HEK293 (cell line): ENCODE data around the gene PILRA.

Source experiments
- CTCF ChIA-PET: fragments of 350-600 bp; formaldehyde crosslinking; extraction: SDS; loops from one replicate; lab custom pipeline; 2021; ENCODE audit warnings: antibody characterized with exemption; lab: Yijun Ruan, JAX
- POLR2A ChIA-PET: fragments of 300-600 bp; formaldehyde crosslinking; extraction: SDS; loops from one replicate; lab custom pipeline; 2020; ENCODE audit warnings: antibody characterized with exemption, inconsistent platforms; lab: Yijun Ruan, JAX
- H3K27ac ChIP-seq: fragments of 200-500 bp; sonication (Bioruptor generic); 2 replicates; pipeline ENCODE4 v1.5.1; 2014; ENCODE audit warnings: low read depth, low read length, control low read depth, inconsistent platforms; ENCODE audit errors: extremely low read depth
- H3K36me3 ChIP-seq, 2 experiments: fragments of 200-500 bp in 1 of 2; sonication (Bioruptor generic) in 1 of 2; 1 replicate in 1 of 2; 2 replicates in 1 of 2; pipeline ENCODE4 v1.5.1; 2014 to 2017; ENCODE audit warnings: inconsistent platforms in 2 of 2, low read length in 2 of 2; ENCODE audit not compliant: control insufficient read depth in 2 of 2, insufficient read depth in 1 of 2
- H3K4me1 ChIP-seq: fragments of 200-500 bp; sonication (Bioruptor generic); 2 replicates; pipeline ENCODE4 v1.5.1; 2014; ENCODE audit warnings: mild to moderate bottlenecking, low read length, inconsistent platforms; ENCODE audit not compliant: control insufficient read depth, insufficient read depth
- H3K4me3 ChIP-seq: 2 replicates; pipeline ENCODE4 v1.5.1; 2011; ENCODE audit warnings: low read depth, mild to moderate bottlenecking, control low read depth, low read length, moderate library complexity
- H3K9me3 ChIP-seq: fragments of 200-500 bp; sonication (Bioruptor generic); 2 replicates; pipeline ENCODE4 v1.5.1; 2014; ENCODE audit warnings: low read depth, low read length, inconsistent platforms; ENCODE audit not compliant: control insufficient read depth, insufficient read depth
- KLF1 ChIP-seq: fragments of 450-650 bp; formaldehyde crosslinking; IDR thresholded peaks from 2 replicates; pipeline ENCODE4 v1.5.1; 2016; ENCODE audit warnings: missing biosample characterization, missing genetic modification characterization
- PRDM1 ChIP-seq: fragments of 450-650 bp; formaldehyde crosslinking; IDR thresholded peaks from 2 replicates; pipeline ENCODE4; 2016; ENCODE audit warnings: missing biosample characterization, missing genetic modification characterization
- PRDM2 ChIP-seq: fragments of 450-650 bp; formaldehyde crosslinking; IDR thresholded peaks from 2 replicates; pipeline ENCODE4 v1.5.1; 2016; ENCODE audit warnings: missing biosample characterization, missing genetic modification characterization, borderline replicate concordance
- ZBTB17 ChIP-seq: fragments of 450-650 bp; formaldehyde crosslinking; IDR thresholded peaks from 2 replicates; pipeline ENCODE4 v1.5.1; 2016; ENCODE audit warnings: missing biosample characterization, missing genetic modification characterization
- ZNF292 ChIP-seq: fragments of 450-650 bp; formaldehyde crosslinking; IDR thresholded peaks from 2 replicates; pipeline ENCODE4 v1.5.1; 2016; ENCODE audit warnings: low read depth, missing biosample characterization, missing genetic modification characterization, borderline replicate concordance
- ZNF341 ChIP-seq: fragments of 450-650 bp; formaldehyde crosslinking; IDR thresholded peaks from 2 replicates; pipeline ENCODE4; 2016; ENCODE audit warnings: low read depth, missing biosample characterization, missing genetic modification characterization
- ZNF707 ChIP-seq: fragments of 450-650 bp; formaldehyde crosslinking; IDR thresholded peaks from 2 replicates; pipeline ENCODE4 v1.5.1; 2016; ENCODE audit warnings: missing biosample characterization, missing genetic modification characterization
- ZNF76 ChIP-seq: fragments of 450-650 bp; formaldehyde crosslinking; IDR thresholded peaks from 2 replicates; pipeline ENCODE4; 2016; ENCODE audit warnings: low read depth, missing biosample characterization, missing genetic modification characterization, borderline replicate concordance
- TF ChIP-seq, protein P1 (sequence below): fragments of 450-650 bp; formaldehyde crosslinking; IDR thresholded peaks from 2 replicates; pipeline ENCODE4 v1.5.1; 2016; ENCODE audit warnings: missing biosample characterization, missing genetic modification characterization
- TF ChIP-seq, protein P2 (sequence below): fragments of 450-650 bp; formaldehyde crosslinking; IDR thresholded peaks from 2 replicates; pipeline ENCODE4 v1.5.1; 2016; ENCODE audit warnings: missing biosample characterization, missing genetic modification characterization
- TF ChIP-seq, protein P3 (sequence below): fragments of 450-650 bp; formaldehyde crosslinking; IDR thresholded peaks from 2 replicates; pipeline ENCODE4 v1.5.1; 2016; ENCODE audit warnings: missing biosample characterization, missing genetic modification characterization

Gene PILRA

DNA sequence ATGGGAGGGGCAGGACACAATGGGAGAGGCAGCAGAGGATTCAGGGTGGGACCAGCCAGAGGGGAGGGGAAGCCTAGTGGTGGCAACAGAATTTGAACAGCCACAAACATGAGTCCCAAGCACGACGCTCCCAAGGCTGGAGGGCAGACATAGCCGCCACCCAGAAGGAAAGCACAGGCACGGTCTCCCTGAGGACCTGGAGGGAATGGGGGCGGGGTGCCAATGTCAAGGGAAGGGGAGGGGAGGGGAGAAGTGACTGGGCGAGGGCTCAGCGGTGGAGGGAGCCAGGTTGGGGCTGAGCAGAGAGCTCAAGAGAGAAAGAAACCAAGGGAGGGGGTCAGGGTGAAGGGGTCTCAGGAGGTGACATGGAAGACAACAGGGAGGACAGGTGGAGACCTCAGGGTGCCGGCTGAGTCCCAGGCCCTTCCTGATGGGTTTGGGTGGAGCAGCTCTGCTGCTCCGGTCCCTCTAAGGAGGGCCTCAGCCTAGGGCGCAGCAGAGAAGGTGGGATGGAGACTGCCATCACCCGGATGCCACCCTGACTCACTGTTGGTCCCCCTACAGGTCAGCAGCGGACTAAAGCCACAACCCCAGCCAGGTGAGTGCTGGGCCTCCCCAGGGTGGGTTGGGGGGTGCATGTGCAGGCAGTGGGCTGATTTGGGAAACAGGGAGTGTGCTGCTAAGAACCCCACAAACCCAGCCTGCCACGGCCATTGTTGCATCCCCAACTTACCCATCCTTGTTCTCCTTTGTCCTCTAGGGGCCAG, 24.2 kb downstream of the PILRA start:
- no peaks in the 10 kb centered on the region for H3K36me3 ChIP-seq
- H3K27ac ChIP-seq, result no peak overlapping the region
- no peak overlapping the region for H3K4me3 ChIP-seq
- no peaks in the 10 kb centered on the region for H3K4me1 ChIP-seq
- POLR2A ChIA-PET, result no interaction called here
- CTCF ChIA-PET, result interaction anchor here (0.9 to 3.7 kb wide), 2 partner anchors 10 to 22 kb away, joined by 3 to 13 read pairs; no protein-coding TSS in a partner anchor
- H3K9me3 ChIP-seq, result no peaks in the 10 kb centered on the region
- TF ChIP-seq PRDM2 (tag by site-specific recombination), result no peak
- TF ChIP-seq, protein P1, sequence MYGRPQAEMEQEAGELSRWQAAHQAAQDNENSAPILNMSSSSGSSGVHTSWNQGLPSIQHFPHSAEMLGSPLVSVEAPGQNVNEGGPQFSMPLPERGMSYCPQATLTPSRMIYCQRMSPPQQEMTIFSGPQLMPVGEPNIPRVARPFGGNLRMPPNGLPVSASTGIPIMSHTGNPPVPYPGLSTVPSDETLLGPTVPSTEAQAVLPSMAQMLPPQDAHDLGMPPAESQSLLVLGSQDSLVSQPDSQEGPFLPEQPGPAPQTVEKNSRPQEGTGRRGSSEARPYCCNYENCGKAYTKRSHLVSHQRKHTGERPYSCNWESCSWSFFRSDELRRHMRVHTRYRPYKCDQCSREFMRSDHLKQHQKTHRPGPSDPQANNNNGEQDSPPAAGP (tag by site-specific recombination), result 0 out of 2 replicates have a peak, but pooled peaks have one; percentile 26
- no peak for TF ChIP-seq ZNF76 (tag by site-specific recombination)
- peak; percentile 71; the same call in 1 of the 2 replicates for TF ChIP-seq KLF1 (tag by site-specific recombination)
- TF ChIP-seq ZNF707, result no peak
- TF ChIP-seq, protein P2, sequence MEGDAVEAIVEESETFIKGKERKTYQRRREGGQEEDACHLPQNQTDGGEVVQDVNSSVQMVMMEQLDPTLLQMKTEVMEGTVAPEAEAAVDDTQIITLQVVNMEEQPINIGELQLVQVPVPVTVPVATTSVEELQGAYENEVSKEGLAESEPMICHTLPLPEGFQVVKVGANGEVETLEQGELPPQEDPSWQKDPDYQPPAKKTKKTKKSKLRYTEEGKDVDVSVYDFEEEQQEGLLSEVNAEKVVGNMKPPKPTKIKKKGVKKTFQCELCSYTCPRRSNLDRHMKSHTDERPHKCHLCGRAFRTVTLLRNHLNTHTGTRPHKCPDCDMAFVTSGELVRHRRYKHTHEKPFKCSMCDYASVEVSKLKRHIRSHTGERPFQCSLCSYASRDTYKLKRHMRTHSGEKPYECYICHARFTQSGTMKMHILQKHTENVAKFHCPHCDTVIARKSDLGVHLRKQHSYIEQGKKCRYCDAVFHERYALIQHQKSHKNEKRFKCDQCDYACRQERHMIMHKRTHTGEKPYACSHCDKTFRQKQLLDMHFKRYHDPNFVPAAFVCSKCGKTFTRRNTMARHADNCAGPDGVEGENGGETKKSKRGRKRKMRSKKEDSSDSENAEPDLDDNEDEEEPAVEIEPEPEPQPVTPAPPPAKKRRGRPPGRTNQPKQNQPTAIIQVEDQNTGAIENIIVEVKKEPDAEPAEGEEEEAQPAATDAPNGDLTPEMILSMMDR, result peak; percentile 35
- TF ChIP-seq, protein P3, sequence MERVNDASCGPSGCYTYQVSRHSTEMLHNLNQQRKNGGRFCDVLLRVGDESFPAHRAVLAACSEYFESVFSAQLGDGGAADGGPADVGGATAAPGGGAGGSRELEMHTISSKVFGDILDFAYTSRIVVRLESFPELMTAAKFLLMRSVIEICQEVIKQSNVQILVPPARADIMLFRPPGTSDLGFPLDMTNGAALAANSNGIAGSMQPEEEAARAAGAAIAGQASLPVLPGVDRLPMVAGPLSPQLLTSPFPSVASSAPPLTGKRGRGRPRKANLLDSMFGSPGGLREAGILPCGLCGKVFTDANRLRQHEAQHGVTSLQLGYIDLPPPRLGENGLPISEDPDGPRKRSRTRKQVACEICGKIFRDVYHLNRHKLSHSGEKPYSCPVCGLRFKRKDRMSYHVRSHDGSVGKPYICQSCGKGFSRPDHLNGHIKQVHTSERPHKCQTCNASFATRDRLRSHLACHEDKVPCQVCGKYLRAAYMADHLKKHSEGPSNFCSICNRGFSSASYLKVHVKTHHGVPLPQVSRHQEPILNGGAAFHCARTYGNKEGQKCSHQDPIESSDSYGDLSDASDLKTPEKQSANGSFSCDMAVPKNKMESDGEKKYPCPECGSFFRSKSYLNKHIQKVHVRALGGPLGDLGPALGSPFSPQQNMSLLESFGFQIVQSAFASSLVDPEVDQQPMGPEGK, result no peak
- TF ChIP-seq, all 188 proteins: peak for 3

- CTCF ChIA-PET, result interaction anchor here (0.9 to 3.7 kb wide), 2 partner anchors 9 to 22 kb away, joined by 3 to 13 read pairs; no protein-coding TSS in a partner anchor
- Histone ChIP-seq H3K9me3 (no peaks in the 10 kb centered on the region), H3K4me3 (no peak overlapping the region), H3K36me3 (no peaks in the 10 kb centered on the region), H3K27ac (no peak overlapping the region), H3K4me1 (no peaks in the 10 kb centered on the region)
- TF ChIP-seq ZNF341 (tag by site-specific recombination) (peak; percentile 61; the same call in 1 of the 2 replicates), PRDM1 (tag by site-specific recombination) (peak; percentile 65; the same call in 1 of the 2 replicates), ZBTB17 (tag by site-specific recombination) (peak; percentile 33; the same call in 1 of the 2 replicates), ZNF292 (tag by site-specific recombination) (no peak)
- POLR2A ChIA-PET, result no interaction called here
Observed at GRCh38 chr7:100398239-100398638, 25.0 kb downstream of the PILRA start.
